Caco-2 (cell line): ENCODE measurements around the gene RFX2. TPM values are rescaled to one million over a fixed set of nuclear protein-coding genes. Genes with fewer than 3 reads are reported as not detected.
A peak's percentile ranks its signal among the peaks of the same experiment; 100 is the strongest.

Source experiments
- BruUV-seq: library from RNA; stranded (reverse); fragments of 400-500 nt; replicated peaks from 2 replicates; lab custom pipeline; 2021; lab: Mats Ljungman, UMichigan
- CTCF ChIA-PET: fragments of 300-600 bp; sonication (Branson Sonifier 250); formaldehyde crosslinking; loops from one replicate; lab custom pipeline; 2022; ENCODE audit warnings: antibody characterized with exemption; lab: Charles Lee
- POLR2A ChIA-PET: fragments of 300-600 bp; sonication (Branson Sonifier 250); formaldehyde crosslinking; loops from one replicate; lab custom pipeline; 2022; ENCODE audit warnings: antibody characterized with exemption; lab: Charles Lee
- DNase-seq, 2 experiments: peaks; one replicate each; pipeline versions ENCODE4 v3.0.0 to v3.0.0-alpha.2; 2020 to 2022
- H3K27me3 ChIP-seq: replicated peaks from 2 replicates; pipeline ENCODE4 v1.6.0; 2011; ENCODE audit warnings: low read length; ENCODE audit not compliant: control insufficient read depth, insufficient read depth
- H3K36me3 ChIP-seq: 2 replicates; pipeline ENCODE4 v1.5.1; 2011; ENCODE audit warnings: low read length; ENCODE audit not compliant: control insufficient read depth, insufficient read depth
- H3K4me1 ChIP-seq: fragments of 250-450 bp; sonication (Bioruptor Pico); 2 replicates; pipeline ENCODE4 v1.5.1; 2020; ENCODE audit warnings: mild to moderate bottlenecking
- H3K4me3 ChIP-seq: 2 replicates; pipeline ENCODE4 v1.5.1; 2011; ENCODE audit warnings: low read depth, mild to moderate bottlenecking, control low read depth, low read length
- H3K9me3 ChIP-seq: fragments of 250-450 bp; sonication (Bioruptor Pico); 2 replicates; pipeline ENCODE4 v1.5.1; 2020; ENCODE audit warnings: mild to moderate bottlenecking, moderate library complexity
- H3K27ac Mint-ChIP-seq: one replicate; pipeline ENCODE4 v1.8.0; 2022; ENCODE audit warnings: mixed read lengths; ENCODE audit not compliant: unreplicated experiment
- H3K27me3 Mint-ChIP-seq: one replicate; pipeline ENCODE4 v1.8.0; 2022; ENCODE audit warnings: mixed read lengths; ENCODE audit not compliant: insufficient read depth, unreplicated experiment
- H3K36me3 Mint-ChIP-seq: one replicate; pipeline ENCODE4 v1.8.0; 2022; ENCODE audit warnings: mild to moderate bottlenecking, mixed read lengths; ENCODE audit not compliant: insufficient read depth, unreplicated experiment
- H3K4me1 Mint-ChIP-seq: one replicate; pipeline ENCODE4 v1.8.0; 2022; ENCODE audit warnings: low read depth, mixed read lengths; ENCODE audit not compliant: unreplicated experiment
- H3K4me3 Mint-ChIP-seq: one replicate; pipeline ENCODE4 v1.8.0; 2022; ENCODE audit warnings: mild to moderate bottlenecking, moderate library complexity, mixed read lengths; ENCODE audit not compliant: unreplicated experiment
- H3K9me3 Mint-ChIP-seq: one replicate; pipeline ENCODE4 v1.8.0; 2022; ENCODE audit warnings: mixed read lengths; ENCODE audit not compliant: unreplicated experiment
- CTCF ChIP-seq, 2 experiments: fragments of 200-600 bp in 1 of 2; IDR thresholded peaks; 1 replicate in 1 of 2; 2 replicates in 1 of 2; pipeline versions ENCODE4 v1.5.1 to v1.8.0; 2011 to 2022; ENCODE audit warnings: antibody characterized with exemption in 1 of 2, control low read depth in 1 of 2, inconsistent platforms in 1 of 2, low read depth in 1 of 2, low read length in 1 of 2, mild to moderate bottlenecking in 1 of 2, moderate library complexity in 1 of 2; ENCODE audit not compliant: insufficient read depth in 1 of 2, severe bottlenecking in 1 of 2, unreplicated experiment in 1 of 2
- intact Hi-C: fragments of 100-400 bp; cut with micrococcal nuclease; formaldehyde crosslinking; loops from one replicate; pipeline ENCODE4 v1.10.0; 2022; ENCODE audit not compliant: unreplicated experiment
- total RNA-seq: library from RNA; stranded (reverse); gene quantifications from 2 replicates; pipeline ENCODE4 v1.2.3, GENCODE V29; 2022

Gene RFX2
- total RNA-seq, 1 experiment from 2014 or later: 9.3 TPM

- H3K4me1 Mint-ChIP-seq: peaks cover 15% of the 10 kb centered on the region
- DNase-seq: no peak
Measured at GRCh38 chr19:6086068-6086788, 24.1 kb downstream of the RFX2 start.

GRCh38 chr19:6084821-6085220, 25.5 kb downstream of the RFX2 start:
- no peaks in the 10 kb centered on the region for H3K27me3 Mint-ChIP-seq
- intact Hi-C loops: no loop called here

More at GRCh38 chr19:6086068-6086788, 24.1 kb downstream of the RFX2 start:
- H3K27me3 ChIP-seq: no peaks in the 10 kb centered on the region
- no peaks in the 10 kb centered on the region for H3K9me3 ChIP-seq
- intact Hi-C loops: loop anchor here (2.0 kb wide), 1 partner anchor 25 kb away; the partner anchor contains the start of gene RFX2
- TF ChIP-seq CTCF (IDR thresholded peaks at IDR 0.05; ENCODE audit: insufficient read depth in 1 of 2, low read depth in 1 of 2, low read length in 1 of 2, severe bottlenecking in 1 of 2, unreplicated experiment in 1 of 2): no peak
- no peaks in the 10 kb centered on the region for H3K27me3 Mint-ChIP-seq
- H3K27ac Mint-ChIP-seq: peak overlapping the region; percentile 93
- ChIA-PET CTCF (no interaction called here), POLR2A (no interaction called here)
- H3K36me3 ChIP-seq: no peaks in the 10 kb centered on the region
- peaks cover 28% of the 10 kb centered on the region for H3K4me1 ChIP-seq
- no peaks in the 10 kb centered on the region for H3K9me3 Mint-ChIP-seq
- no peaks in the 10 kb centered on the region for H3K36me3 Mint-ChIP-seq
- H3K4me3 Mint-ChIP-seq: peak overlapping the region; percentile 68
- BruUV-seq: no TSS peak
- no peak overlapping the region for H3K4me3 ChIP-seq

GRCh38 chr19:6079107-6079506, 31.2 kb downstream of the RFX2 start:
- Histone ChIP-seq H3K27me3 (no peaks in the 10 kb centered on the region), H3K4me3 (no peak overlapping the region), H3K9me3 (no peaks in the 10 kb centered on the region), H3K36me3 (no peaks in the 10 kb centered on the region), H3K4me1 (no peaks in the 10 kb centered on the region)
- CTCF ChIA-PET: no interaction called here
- intact Hi-C loops: no loop called here
- no peak overlapping the region for H3K4me3 Mint-ChIP-seq
- H3K36me3 Mint-ChIP-seq: no peaks in the 10 kb centered on the region
- no peaks in the 10 kb centered on the region for H3K27me3 Mint-ChIP-seq
- peaks cover 12% of the 10 kb centered on the region for H3K4me1 Mint-ChIP-seq
- no peak for TF ChIP-seq CTCF (IDR thresholded peaks at IDR 0.05; ENCODE audit: insufficient read depth in 1 of 2, low read depth in 1 of 2, low read length in 1 of 2, severe bottlenecking in 1 of 2, unreplicated experiment in 1 of 2)
- H3K9me3 Mint-ChIP-seq: no peaks in the 10 kb centered on the region
- no peak for DNase-seq
- POLR2A ChIA-PET: no interaction called here
- H3K27ac Mint-ChIP-seq: no peak overlapping the region
- no TSS peak for BruUV-seq

More at GRCh38 chr19:6084821-6085220, 25.5 kb downstream of the RFX2 start:
- TF ChIP-seq CTCF (IDR thresholded peaks at IDR 0.05; ENCODE audit: insufficient read depth in 1 of 2, low read depth in 1 of 2, low read length in 1 of 2, severe bottlenecking in 1 of 2, unreplicated experiment in 1 of 2): no peak
- Histone ChIP-seq H3K27me3 (no peaks in the 10 kb centered on the region), H3K9me3 (no peaks in the 10 kb centered on the region), H3K36me3 (no peaks in the 10 kb centered on the region), H3K4me3 (no peak overlapping the region), H3K4me1 (peaks cover 28% of the 10 kb centered on the region)
- H3K4me3 Mint-ChIP-seq: no peak overlapping the region
- H3K36me3 Mint-ChIP-seq: no peaks in the 10 kb centered on the region
- CTCF ChIA-PET: no interaction called here
- no peak for DNase-seq
- H3K27ac Mint-ChIP-seq: no peak overlapping the region
- BruUV-seq: no TSS peak
- H3K9me3 Mint-ChIP-seq: no peaks in the 10 kb centered on the region
- peaks cover 15% of the 10 kb centered on the region for H3K4me1 Mint-ChIP-seq
- POLR2A ChIA-PET: no interaction called here
